ENCODE results near the gene ADCY1. TPM values are rescaled to one million over a fixed set of nuclear protein-coding genes. Genes with fewer than 3 reads are reported as not detected.
A peak's percentile ranks its signal among the peaks of the same experiment; 100 is the strongest.

The ADCY1 gene
- total and polyA plus RNA-seq, 2 donors (not counting 3 experiments of a cell fraction or from before 2014, with no cell fraction given) = 0.52 to 1.6 TPM

DNA sequence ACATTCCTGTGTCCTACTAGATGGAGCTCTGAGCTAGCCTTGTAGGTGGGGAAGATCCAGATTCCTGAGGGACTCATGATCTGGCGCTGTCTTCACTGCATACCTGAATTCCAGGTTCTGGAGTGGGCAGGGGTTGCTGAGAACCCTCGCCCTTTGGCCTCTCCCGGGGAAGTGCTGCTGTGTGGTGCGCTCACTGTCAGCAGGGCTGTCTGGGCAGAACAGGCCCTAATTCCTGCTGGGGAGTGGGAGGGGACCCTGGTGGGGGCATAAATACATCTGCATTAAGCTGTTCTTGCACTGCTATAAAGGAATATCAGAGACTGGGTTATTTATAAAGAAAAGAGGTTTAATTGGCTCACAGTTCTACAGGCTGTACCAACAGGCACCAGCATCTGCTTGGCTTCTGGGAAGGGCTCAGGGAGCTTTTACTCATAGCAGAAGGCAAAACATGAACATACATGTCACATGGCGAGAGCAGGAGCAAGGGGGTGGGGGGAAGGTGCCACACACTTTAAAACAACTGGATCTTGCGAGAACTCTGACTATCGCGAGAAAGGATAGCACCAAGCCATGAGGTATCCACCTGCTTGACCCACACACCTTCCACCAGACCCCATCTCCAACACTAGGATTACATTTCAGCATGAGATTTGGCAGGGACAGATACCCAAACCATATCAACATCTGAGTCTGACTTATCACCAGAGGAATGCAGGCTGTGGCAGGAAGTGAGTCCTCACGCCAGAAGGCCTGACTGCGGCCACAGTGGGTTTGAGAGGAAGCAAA lies 115.0 kb downstream of the ADCY1 start:
- Histone ChIP-seq H3K9me1 (replicated peaks; ENCODE audit: control insufficient read depth, extremely low read depth, insufficient read depth, low read length) (no peaks in the 10 kb centered on the region), H2AFZ (ENCODE audit: low read depth, low read length) (peak overlapping the region; percentile 42), H4K20me1 (replicated peaks; ENCODE audit: control insufficient read depth, extremely low read depth, insufficient read depth, low read length) (no peaks in the 10 kb centered on the region), H3K36me3 (ENCODE audit: control insufficient read depth in 2 of 2, extremely low read depth in 1 of 2, insufficient read depth in 2 of 2, low read length in 2 of 2) (no peaks in the 10 kb centered on the region), H3K79me2 (ENCODE audit: control insufficient read depth, insufficient read depth, low read length) (no peaks in the 10 kb centered on the region), H3K4me3 (replicated peaks in 1 of 3; ENCODE audit: insufficient read depth in 1 of 3, low read depth in 1 of 3, low read length in 3 of 3) (no peak overlapping the region), H3K4me1 (ENCODE audit: control insufficient read depth, extremely low read depth, insufficient read depth, low read length) (peaks cover 3% of the 10 kb centered on the region), H3K27me3 (ENCODE audit: control insufficient read depth in 2 of 2, insufficient read depth in 2 of 2, low read length in 2 of 2) (no peaks in the 10 kb centered on the region), H3K9me3 (replicated peaks; ENCODE audit: control insufficient read depth, insufficient read depth, low read length) (no peaks in the 10 kb centered on the region), H3K9ac (replicated peaks; ENCODE audit: extremely low read depth, insufficient read depth, low read length) (no peak overlapping the region), H3K27ac (ENCODE audit: insufficient read depth, low read depth, low read length) (no peak overlapping the region), H3K4me2 (ENCODE audit: insufficient read depth, low read length) (no peak overlapping the region)
- no TSS peak for BruUV-seq (replicated peaks)
- TF ChIP-seq GATA2 (IDR thresholded peaks at IDR 0.05; ENCODE audit: insufficient read depth, insufficient read length, low read depth, low read length) (peak; percentile 52), EZH2 (IDR thresholded peaks at IDR 0.05; ENCODE audit: borderline replicate concordance, low read depth, low read length, severe bottlenecking) (no peak), FOS (IDR thresholded peaks at IDR 0.05; ENCODE audit: borderline replicate concordance, insufficient read depth, low read length) (peak; percentile 44), JUN (IDR thresholded peaks at IDR 0.05; ENCODE audit: borderline replicate concordance, insufficient read depth, insufficient read length, low read depth) (no peak), MYC (IDR thresholded peaks at IDR 0.05; ENCODE audit: low read depth, low read length) (no peak), POLR2AphosphoS5 (IDR thresholded peaks at IDR 0.05; ENCODE audit: insufficient read depth, low read depth, low read length) (no peak)
- TF ChIP-seq, protein P1, sequence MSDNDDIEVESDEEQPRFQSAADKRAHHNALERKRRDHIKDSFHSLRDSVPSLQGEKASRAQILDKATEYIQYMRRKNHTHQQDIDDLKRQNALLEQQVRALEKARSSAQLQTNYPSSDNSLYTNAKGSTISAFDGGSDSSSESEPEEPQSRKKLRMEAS (IDR thresholded peaks at IDR 0.05; ENCODE audit: insufficient read depth, insufficient read length) = no peak
- peak; percentile 88 for FAIRE-seq
- peak; percentile 21 for DNase-seq (ENCODE audit: low read depth, low spot score)
- dilution Hi-C loops (cut with MboI; ENCODE audit: extremely low pct_ligation_motif_present, low sequenced_read_pairs) = no loop called here
- POLR2A ChIA-PET = no interaction called here
- CTCF ChIA-PET = no interaction called here
- intact Hi-C loops (cut with micrococcal nuclease) = no loop called here

Data from endothelial cell of umbilical vein (primary cell).